ENCODE data around the gene FAM222B. TPM values are rescaled to one million over a fixed set of nuclear protein-coding genes. Genes with fewer than 3 reads are reported as not detected.
A peak's percentile ranks its signal among the peaks of the same experiment; 100 is the strongest.

The FAM222B gene
- total RNA-seq, 4 donors from 2014 or later = 23.2 to 41.0 (median 32.9) TPM

GRCh38 chr17:28867276-28867675, 24.7 kb upstream of the FAM222B start:
- H3K4me3 ChIP-seq = no peak overlapping the region
- no peak for DNase-seq
- 93 to 100% methylated on average over 3 to 7 of the region's 7 CpGs for WGBS, 2 donors (ENCODE audit: low coverage in 1 of 2)
- peaks cover 0 to 15% (median 9%) of the 10 kb centered on the region in 4 donors for H3K4me1 ChIP-seq
- TF ChIP-seq, protein P1, sequence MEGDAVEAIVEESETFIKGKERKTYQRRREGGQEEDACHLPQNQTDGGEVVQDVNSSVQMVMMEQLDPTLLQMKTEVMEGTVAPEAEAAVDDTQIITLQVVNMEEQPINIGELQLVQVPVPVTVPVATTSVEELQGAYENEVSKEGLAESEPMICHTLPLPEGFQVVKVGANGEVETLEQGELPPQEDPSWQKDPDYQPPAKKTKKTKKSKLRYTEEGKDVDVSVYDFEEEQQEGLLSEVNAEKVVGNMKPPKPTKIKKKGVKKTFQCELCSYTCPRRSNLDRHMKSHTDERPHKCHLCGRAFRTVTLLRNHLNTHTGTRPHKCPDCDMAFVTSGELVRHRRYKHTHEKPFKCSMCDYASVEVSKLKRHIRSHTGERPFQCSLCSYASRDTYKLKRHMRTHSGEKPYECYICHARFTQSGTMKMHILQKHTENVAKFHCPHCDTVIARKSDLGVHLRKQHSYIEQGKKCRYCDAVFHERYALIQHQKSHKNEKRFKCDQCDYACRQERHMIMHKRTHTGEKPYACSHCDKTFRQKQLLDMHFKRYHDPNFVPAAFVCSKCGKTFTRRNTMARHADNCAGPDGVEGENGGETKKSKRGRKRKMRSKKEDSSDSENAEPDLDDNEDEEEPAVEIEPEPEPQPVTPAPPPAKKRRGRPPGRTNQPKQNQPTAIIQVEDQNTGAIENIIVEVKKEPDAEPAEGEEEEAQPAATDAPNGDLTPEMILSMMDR (IDR thresholded peaks at IDR 0.05) = no peak
- no peaks in the 10 kb centered on the region for H3K27me3 ChIP-seq
- no peaks in the 10 kb centered on the region for H3K9me3 ChIP-seq
- intact Hi-C loops (cut with DNase I; ENCODE audit: low total_unique reads) (no loop called here), in situ Hi-C loops (cut with MboI; ENCODE audit: low pct_ligation_motif_present in 1 of 4, low pct_unique_long_range_greater_than_20kb in 1 of 4, low sequenced_read_pairs in 3 of 4) (no loop called here)
- H3K27ac ChIP-seq = no peak overlapping the region
- H3K36me3 ChIP-seq = no peaks in the 10 kb centered on the region

- intact Hi-C loops (cut with DNase I; ENCODE audit: low total_unique reads) (no loop called here), in situ Hi-C loops (cut with MboI; ENCODE audit: low pct_ligation_motif_present in 1 of 4, low pct_unique_long_range_greater_than_20kb in 1 of 4, low sequenced_read_pairs in 3 of 4) (no loop called here)
- Histone ChIP-seq H3K36me3 (no peaks in the 10 kb centered on the region), H3K27ac (peak overlapping the region; percentile 67 to 84 (median 75)), H3K4me3 (no peak overlapping the region), H3K9me3 (no peaks in the 10 kb centered on the region), H3K4me1 (peaks cover 4 to 20% (median 9%) of the 10 kb centered on the region in 4 donors), H3K27me3 (no peaks in the 10 kb centered on the region)
- no peak for DNase-seq
- 83 to 85% methylated on average over 3 to 13 of the region's 13 CpGs for WGBS, 2 donors (ENCODE audit: low coverage in 1 of 2)
- TF ChIP-seq POLR2A (IDR thresholded peaks at IDR 0.05) = no peak
- TF ChIP-seq, protein P1 (IDR thresholded peaks at IDR 0.05) = no peak
- no peak for TF ChIP-seq POLR2AphosphoS5 (IDR thresholded peaks at IDR 0.05)
- no peak for TF ChIP-seq EP300 (IDR thresholded peaks at IDR 0.05; ENCODE audit: low read depth)
Observed at GRCh38 chr17:28865946-28866752, 23.6 kb upstream of the FAM222B start.

DNA sequence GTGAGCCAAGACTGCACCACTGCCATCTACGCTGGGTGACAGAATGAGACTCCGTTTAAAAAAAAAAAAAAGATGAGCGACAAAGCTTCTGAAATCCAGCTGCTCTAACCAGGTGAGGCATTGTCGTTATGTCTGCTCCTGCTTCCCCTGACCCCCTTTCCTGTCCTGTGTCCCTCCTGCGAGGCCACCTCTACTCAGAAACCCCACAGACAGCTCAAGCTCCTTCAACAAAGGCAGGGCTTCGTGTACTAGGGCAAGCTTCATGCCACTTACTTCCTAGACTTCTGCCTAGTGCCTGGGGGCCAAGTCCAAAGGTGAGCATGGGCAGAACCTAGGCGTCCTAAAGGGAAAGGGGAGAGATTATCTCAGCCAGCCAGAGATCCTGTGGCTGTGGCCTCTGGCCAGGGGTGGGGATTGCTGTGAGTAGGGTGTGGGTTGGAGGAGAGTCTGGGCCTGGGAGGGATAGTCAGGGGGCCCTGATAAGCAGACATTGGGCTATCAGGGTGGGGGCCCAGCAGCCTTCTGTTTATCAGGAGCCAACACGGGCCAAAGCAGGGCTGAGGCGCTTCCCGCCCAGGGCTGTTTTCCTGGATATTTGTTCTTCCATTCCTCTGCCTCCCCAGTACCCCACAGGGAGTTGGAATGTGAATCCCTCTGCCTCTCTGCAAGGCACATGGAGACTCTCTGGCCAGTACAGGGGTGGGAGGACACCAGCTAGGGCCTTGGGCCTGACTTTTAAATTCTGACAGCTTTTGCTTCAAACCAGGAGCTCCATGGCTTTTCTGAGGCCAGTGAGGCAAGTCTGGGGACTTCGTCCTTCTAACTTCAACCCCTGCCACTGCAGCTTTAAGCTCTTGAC, 22.6 kb upstream of the FAM222B start:
- Histone ChIP-seq H3K4me1 (peaks cover 4 to 20% (median 9%) of the 10 kb centered on the region in 4 donors), H3K27me3 (no peaks in the 10 kb centered on the region), H3K9me3 (no peaks in the 10 kb centered on the region), H3K27ac (peak overlapping the region; percentile 67 to 84 (median 75)), H3K36me3 (peaks cover 0 to 7% (median 3%) of the 10 kb centered on the region in 4 donors), H3K4me3 (no peak overlapping the region)
- in situ Hi-C loops (cut with MboI; ENCODE audit: low pct_ligation_motif_present in 1 of 4, low pct_unique_long_range_greater_than_20kb in 1 of 4, low sequenced_read_pairs in 3 of 4) (no loop called here), intact Hi-C loops (cut with DNase I; ENCODE audit: low total_unique reads) (no loop called here)
- 77% methylated on average over 11 of the region's 11 CpGs; no CpG with 5 or more reads in 1 of the 2 donors for WGBS, 2 donors (ENCODE audit: low coverage in 1 of 2)
- TF ChIP-seq, protein P1 (IDR thresholded peaks at IDR 0.05) = no peak
- TF ChIP-seq POLR2A (IDR thresholded peaks at IDR 0.05) (peak; percentile 50), EP300 (IDR thresholded peaks at IDR 0.05; ENCODE audit: low read depth) (no peak), POLR2AphosphoS5 (IDR thresholded peaks at IDR 0.05) (peak in 2 of 3 donors; percentile 48 to 59)
- DNase-seq = peak; percentile 75

GRCh38 chr17:28863953-28864352, 21.4 kb upstream of the FAM222B start:
- no peak overlapping the region for H3K27ac ChIP-seq
- TF ChIP-seq POLR2AphosphoS5 (IDR thresholded peaks at IDR 0.05) (no peak), EP300 (IDR thresholded peaks at IDR 0.05; ENCODE audit: low read depth) (no peak), POLR2A (IDR thresholded peaks at IDR 0.05) (no peak)
- TF ChIP-seq, protein P1 (IDR thresholded peaks at IDR 0.05) = no peak
- intact Hi-C loops (cut with DNase I; ENCODE audit: low total_unique reads) = no loop called here
- no peaks in the 10 kb centered on the region for H3K9me3 ChIP-seq
- peaks cover 4 to 20% (median 9%) of the 10 kb centered on the region in 4 donors for H3K4me1 ChIP-seq
- DNase-seq = no peak
- peaks cover 0 to 10% (median 3%) of the 10 kb centered on the region in 4 donors for H3K36me3 ChIP-seq
- in situ Hi-C loops (cut with MboI; ENCODE audit: low pct_ligation_motif_present in 1 of 4, low pct_unique_long_range_greater_than_20kb in 1 of 4, low sequenced_read_pairs in 3 of 4) = no loop called here
- H3K4me3 ChIP-seq = no peak overlapping the region
- no peaks in the 10 kb centered on the region for H3K27me3 ChIP-seq
- 95 to 100% methylated on average over 1 of the region's 1 CpG for WGBS, 2 donors (ENCODE audit: low coverage in 1 of 2)
